ENCODE results near the gene ZCCHC17. TPM values are rescaled to one million over a fixed set of nuclear protein-coding genes. Genes with fewer than 3 reads are reported as not detected.

The ZCCHC17 gene
- total RNA-seq: 10 to 100 TPM in 5 of 6 donors, 1 to 10 TPM in 1; 4.3 to 19.9 (median 17.8) TPM

DNA sequence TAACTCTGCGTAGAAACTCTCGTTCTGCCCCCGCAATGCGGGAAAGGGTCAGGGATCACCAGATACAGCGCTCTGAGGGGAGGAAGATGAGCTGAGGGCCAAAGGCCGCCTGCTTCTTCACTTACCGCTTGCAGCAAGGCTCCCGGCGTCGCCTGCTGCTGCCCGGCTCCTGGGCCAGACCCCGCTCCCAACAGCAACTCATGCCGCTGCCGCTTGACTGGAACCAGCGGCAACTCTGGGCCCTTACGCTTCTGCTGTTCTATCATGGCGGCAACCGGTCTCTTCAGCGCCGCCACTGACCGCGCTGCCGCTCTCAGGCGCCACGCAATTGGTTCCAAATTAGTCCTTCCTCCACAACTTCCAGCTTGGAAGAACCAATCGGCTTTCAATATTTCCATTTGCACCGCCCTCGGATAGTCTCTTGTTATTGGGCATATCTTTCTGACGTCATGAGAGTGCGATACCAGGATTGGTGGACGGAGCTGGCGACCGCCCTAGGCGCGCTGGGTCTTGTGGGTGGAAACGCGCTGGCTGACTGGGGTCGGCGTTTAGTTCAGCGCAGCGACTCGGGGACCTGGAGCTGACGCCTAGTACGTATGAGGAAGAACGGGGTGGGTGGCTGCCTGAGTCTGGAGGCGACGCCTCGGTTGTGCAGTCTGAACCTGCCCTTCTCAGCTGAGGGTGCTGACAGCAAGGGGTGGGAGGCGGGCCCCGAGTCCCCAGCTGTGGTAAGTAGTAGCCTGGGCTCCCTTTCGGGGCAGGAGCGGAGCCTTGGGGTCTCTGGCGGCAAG, at the start of gene ZCCHC17, which contains the start of gene SNRNP40:
Gene ZCCHC17 (plus strand): TSS at position 547 of the 791 bp plus-strand sequence. CDS start 13,067 bp downstream, outside the sequence.
Gene SNRNP40 (minus strand): TSS at position 303 of the 791 bp plus-strand sequence. CDS start 37 bp downstream, at position 266.
- Histone ChIP-seq H3K27ac (peak within 1 kb of the TSS; percentile 89 to 94 (median 91)), H3K4me1 (peaks cover 15 to 38% (median 24%) of the 10 kb centered on the region in 4 donors), H3K9me3 (no peaks in the 10 kb centered on the region), H3K36me3 (peaks cover 5 to 25% (median 15%) of the 10 kb centered on the region in 4 donors), H3K4me3 (peak within 1 kb of the TSS; percentile 70 to 91 (median 84)), H3K27me3 (no peaks in the 10 kb centered on the region)
- ATAC-seq (ENCODE audit: low FRiP score in 2 of 2) (peak; percentile 98 to 99), DNase-seq (peak; percentile 94 to 95)
- TF ChIP-seq CTCF (IDR thresholded peaks at IDR 0.05) (peak in 2 of 6 experiments; percentile 13 to 20), POLR2A (IDR thresholded peaks at IDR 0.05) (peak in 3 of 4 donors; percentile 82 to 91 (median 89)), EP300 (IDR thresholded peaks at IDR 0.05) (no peak), POLR2AphosphoS5 (IDR thresholded peaks at IDR 0.05) (peak; percentile 70 to 92)
- 0 to 1% methylated on average over 46 of the region's 53 CpGs for WGBS, 2 donors

DNA sequence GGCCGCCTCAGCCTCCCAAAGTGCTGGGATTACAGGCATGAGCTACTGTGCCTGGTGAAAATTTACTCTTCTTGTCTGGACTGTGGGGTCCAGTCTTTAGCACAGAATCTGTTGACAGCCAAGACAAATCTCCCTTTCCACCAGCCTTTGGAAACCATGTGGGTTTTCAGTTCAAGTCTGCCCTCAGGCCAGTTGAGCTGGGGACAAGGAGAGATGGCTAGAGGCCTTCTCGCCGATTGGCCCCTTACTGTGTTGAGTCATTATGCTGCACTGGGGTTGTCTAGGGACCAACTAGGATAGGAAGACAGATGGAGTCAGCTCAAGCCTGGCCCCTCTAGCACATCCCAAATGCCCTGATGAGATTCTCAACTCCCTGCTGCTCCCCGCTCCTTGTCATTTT, 48.6 kb upstream of the ZCCHC17 start:
- H3K4me3 ChIP-seq: no peak overlapping the region
- 94 to 96% methylated on average over 4 of the region's 4 CpGs for WGBS, 2 donors
- H3K27ac ChIP-seq: no peak overlapping the region

DNA sequence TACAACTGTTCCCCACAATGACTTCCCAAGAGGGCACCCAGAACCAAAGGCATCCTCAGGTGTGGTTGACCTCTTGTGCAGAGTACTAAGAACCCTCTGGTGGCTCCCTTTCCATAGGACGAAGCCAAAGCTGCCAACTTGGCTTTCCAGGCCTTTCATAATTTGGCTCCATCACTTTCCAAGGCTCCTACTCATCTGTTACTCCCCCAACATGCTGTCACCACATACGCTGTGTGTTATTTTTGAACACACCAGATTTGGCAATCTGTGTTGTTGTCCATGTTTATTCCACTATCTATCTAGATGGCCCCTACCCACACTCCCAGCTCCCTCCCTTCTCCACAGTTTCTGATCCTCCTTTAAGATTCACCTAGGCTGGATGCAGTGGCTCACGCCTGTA, 47.0 kb upstream of the ZCCHC17 start:
- no peaks in the 10 kb centered on the region for H3K9me3 ChIP-seq
- WGBS, 2 donors: 90 to 96% methylated on average over 3 of the region's 3 CpGs
- DNase-seq (no peak), ATAC-seq (ENCODE audit: low FRiP score in 2 of 2) (no peak)
- no peak overlapping the region for H3K27ac ChIP-seq
- no peaks in the 10 kb centered on the region for H3K27me3 ChIP-seq
- no peak for TF ChIP-seq POLR2AphosphoS5 (IDR thresholded peaks at IDR 0.05)
- TF ChIP-seq POLR2A (IDR thresholded peaks at IDR 0.05): no peak
- no peak for TF ChIP-seq CTCF (IDR thresholded peaks at IDR 0.05)
- no peak for TF ChIP-seq EP300 (IDR thresholded peaks at IDR 0.05)
- H3K4me1 ChIP-seq: no peaks in the 10 kb centered on the region
- no peaks in the 10 kb centered on the region for H3K36me3 ChIP-seq
- H3K4me3 ChIP-seq: no peak overlapping the region

More for the DNA sequence above, 48.6 kb upstream of the ZCCHC17 start:
- ATAC-seq (ENCODE audit: low FRiP score in 2 of 2) (no peak), DNase-seq (no peak)
- no peaks in the 10 kb centered on the region for H3K36me3 ChIP-seq
- no peaks in the 10 kb centered on the region for H3K4me1 ChIP-seq
- H3K9me3 ChIP-seq: no peaks in the 10 kb centered on the region
- H3K27me3 ChIP-seq: no peaks in the 10 kb centered on the region
- TF ChIP-seq POLR2A (IDR thresholded peaks at IDR 0.05) (no peak), CTCF (IDR thresholded peaks at IDR 0.05) (no peak), POLR2AphosphoS5 (IDR thresholded peaks at IDR 0.05) (no peak), EP300 (IDR thresholded peaks at IDR 0.05) (no peak)

DNA sequence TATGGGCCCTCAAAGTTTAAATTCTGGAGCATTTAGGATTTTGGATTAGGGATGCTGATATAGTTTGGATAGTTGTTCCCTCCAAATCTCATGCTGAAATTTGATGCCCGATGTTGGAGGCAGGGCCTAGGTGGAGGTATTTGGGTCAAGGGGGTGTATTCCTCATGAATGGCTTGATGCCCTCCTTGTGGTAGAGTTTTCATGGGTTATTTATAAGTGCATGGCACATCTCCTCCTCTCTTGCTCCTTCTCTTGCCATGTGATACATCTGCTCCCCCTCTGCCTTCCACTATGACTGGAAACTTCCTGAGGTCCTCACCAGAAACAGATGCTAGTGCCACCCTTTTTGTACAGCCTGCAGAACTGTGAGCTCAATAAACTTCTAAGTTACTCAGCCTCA, 39.6 kb upstream of the ZCCHC17 start:
- Histone ChIP-seq H3K27me3 (no peaks in the 10 kb centered on the region), H3K36me3 (peaks cover 13 to 53% (median 44%) of the 10 kb centered on the region in 4 donors), H3K4me3 (no peak overlapping the region), H3K4me1 (no peaks in the 10 kb centered on the region), H3K9me3 (no peaks in the 10 kb centered on the region), H3K27ac (no peak overlapping the region)
- ATAC-seq (ENCODE audit: low FRiP score in 2 of 2) (no peak), DNase-seq (no peak)
- TF ChIP-seq POLR2AphosphoS5 (IDR thresholded peaks at IDR 0.05) (no peak), POLR2A (IDR thresholded peaks at IDR 0.05) (no peak), EP300 (IDR thresholded peaks at IDR 0.05) (no peak), CTCF (IDR thresholded peaks at IDR 0.05) (no peak)
- 83 to 94% methylated on average over 1 of the region's 1 CpG for WGBS, 2 donors
